ENCODE measurements around the gene KCNIP4. TPM values are rescaled to one million over a fixed set of nuclear protein-coding genes. Genes with fewer than 3 reads are reported as not detected.

The KCNIP4 gene
- total and polyA plus RNA-seq, 2 of the 8 experiments (the other 6 are each of a cell fraction or from before 2014, with no cell fraction given) = 0.06 TPM; not detected in 1

DNA sequence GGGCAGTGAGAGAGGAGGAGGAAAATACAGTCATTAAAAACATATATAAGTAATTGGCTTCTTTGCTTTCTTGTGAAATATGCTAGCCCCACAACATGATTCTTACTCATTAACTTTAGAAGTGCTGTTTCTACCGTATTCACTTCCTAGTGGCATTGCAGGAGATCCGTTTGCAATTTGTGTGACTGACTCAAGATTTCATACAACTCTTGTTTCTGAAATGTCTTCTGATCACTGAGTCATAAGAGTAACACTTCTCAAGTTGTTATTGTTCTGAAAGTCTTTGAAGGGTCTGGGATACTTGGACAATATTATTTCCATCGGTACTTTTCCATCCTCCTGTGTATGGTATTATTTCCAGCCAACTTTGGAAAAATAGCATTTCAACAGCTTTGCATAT is 937.5 kb downstream of the KCNIP4 start:
- Histone ChIP-seq H2BK5ac (ENCODE audit: low read depth, low read length) (no peak overlapping the region), H3K79me1 (ENCODE audit: low read depth, low read length) (no peaks in the 10 kb centered on the region), H3K56ac (replicated peaks; ENCODE audit: insufficient read length, low read depth, low read length) (no peak overlapping the region), H4K20me1 (replicated peaks in 1 of 2; ENCODE audit: control insufficient read depth in 1 of 2, insufficient read depth in 2 of 2, low read length in 2 of 2) (no peaks in the 10 kb centered on the region), H3K4ac (replicated peaks; ENCODE audit: insufficient read length, low read depth, low read length) (no peak overlapping the region), H2BK120ac (replicated peaks; ENCODE audit: low read depth, low read length) (no peak overlapping the region), H3K9me3 (ENCODE audit: insufficient read depth in 2 of 2, low read depth in 1 of 2, low read length in 1 of 2) (peaks cover 0 to 2% of the 10 kb centered on the region in 2 experiments; a peak in 1 of 4 replicates), H3K4me2 (ENCODE audit: insufficient read depth in 1 of 2, low read depth in 2 of 2, low read length in 2 of 2) (no peak overlapping the region), H3K27me3 (replicated peaks in 1 of 4; ENCODE audit: control insufficient read depth in 3 of 4, extremely low read depth in 1 of 4, insufficient read depth in 3 of 4, low read length in 3 of 4) (no peaks in the 10 kb centered on the region), H4K5ac (ENCODE audit: insufficient read length, low read depth, low read length) (no peak overlapping the region), H3K36me3 (ENCODE audit: control insufficient read depth in 2 of 4, insufficient read depth in 4 of 4, low read length in 3 of 4) (no peaks in the 10 kb centered on the region), H2BK12ac (ENCODE audit: low read depth, low read length) (no peak overlapping the region), H3K23ac (ENCODE audit: insufficient read length) (no peak overlapping the region), H3K79me2 (ENCODE audit: control insufficient read depth in 1 of 2, insufficient read depth in 2 of 2, low read length in 2 of 2) (no peaks in the 10 kb centered on the region), H4K8ac (ENCODE audit: extremely low read depth, insufficient read depth, low read length) (no peak overlapping the region), H3K23me2 (ENCODE audit: low read depth, low read length) (no peaks in the 10 kb centered on the region; the same call in 1 of the 2 replicates), H2AK5ac (ENCODE audit: low read depth, low read length) (no peak overlapping the region), H3K4me1 (replicated peaks in 1 of 4; ENCODE audit: control insufficient read depth in 3 of 4, insufficient read depth in 4 of 4, low read length in 3 of 4) (no peaks in the 10 kb centered on the region), H3K9ac (replicated peaks in 1 of 4; ENCODE audit: extremely low read depth in 1 of 4, low read depth in 3 of 4, low read length in 3 of 4) (no peak overlapping the region), H3K4me3 (ENCODE audit: extremely low read depth in 1 of 4, insufficient read depth in 2 of 4, low read depth in 3 of 4, low read length in 4 of 4) (no peak overlapping the region), H2BK20ac (ENCODE audit: low read length) (no peak overlapping the region), H3K27ac (ENCODE audit: low read depth, low read length) (no peak overlapping the region), H3K14ac (ENCODE audit: insufficient read length) (no peak overlapping the region), H2BK15ac (ENCODE audit: low read length) (no peak overlapping the region), H3K18ac (ENCODE audit: extremely low read depth, low read length) (no peak overlapping the region), H2AFZ (ENCODE audit: low read length) (no peak overlapping the region), H4K91ac (replicated peaks; ENCODE audit: insufficient read length, low read length) (no peak overlapping the region)
- WGBS, 2 experiments (ENCODE audit: extremely low coverage in 1 of 2, insufficient coverage in 1 of 2, insufficient read length in 1 of 2, insufficient replicate concordance in 2 of 2, low coverage in 1 of 2, low lambda C conversion rate in 2 of 2, missing lambda C conversion rate in 1 of 2) = 95% methylated on average over 3 of the region's 3 CpGs; no CpG with 5 or more reads in 1 of the 2 experiments
- ChIA-PET POLR2A (ENCODE audit: partially characterized antibody) (no interaction called here), CTCF (ENCODE audit: partially characterized antibody) (no interaction called here)
- FAIRE-seq = no peak
- DNase-seq (ENCODE audit: low read depth in 1 of 2, low spot score in 2 of 2) = no peak
- TF ChIP-seq POLR2A (IDR thresholded peaks at IDR 0.05; ENCODE audit: control extremely low read depth in 1 of 2, low read depth in 2 of 2, low read length in 2 of 2) (no peak), JUND (IDR thresholded peaks at IDR 0.05; ENCODE audit: low read length) (no peak), EZH2 (IDR thresholded peaks at IDR 0.05; ENCODE audit: low read depth, low read length, severe bottlenecking) (no peak)

Data from H1 (cell line).